A673 (cell line): ENCODE measurements around the gene FOLR3. TPM values are rescaled to one million over a fixed set of nuclear protein-coding genes. Genes with fewer than 3 reads are reported as not detected.

ENCODE experiments used
- BruUV-seq: library from RNA; stranded (reverse); fragments of 400-500 nt; replicated peaks from 2 replicates; lab custom pipeline; 2021; lab: Mats Ljungman, UMichigan
- CTCF ChIA-PET: fragments of 300-600 bp; sonication (Branson Sonifier 250); formaldehyde crosslinking; loops from one replicate; lab custom pipeline; 2022; ENCODE audit warnings: antibody characterized with exemption; lab: Charles Lee
- POLR2A ChIA-PET: fragments of 300-600 bp; sonication (Branson Sonifier 250); formaldehyde crosslinking; loops from one replicate; lab custom pipeline; 2022; ENCODE audit warnings: antibody characterized with exemption; ENCODE audit not compliant: low non-redundant PET; lab: Charles Lee
- DNase-seq: peaks from one replicate; pipeline ENCODE4 v3.0.0-alpha.2; 2015; ENCODE audit warnings: low spot score
- H3K27ac ChIP-seq: fragments of 200-600 bp; sonication (generic); 2 replicates; pipeline ENCODE4 v1.5.1; 2016; ENCODE audit warnings: mixed run types, low read depth, mild to moderate bottlenecking, mixed read lengths, antibody characterized with exemption, low read length; ENCODE audit not compliant: poor library complexity, severe bottlenecking
- H3K27me3 ChIP-seq: fragments of 200-600 bp; sonication (generic); replicated peaks from 2 replicates; pipeline ENCODE4 v1.6.1; 2017; ENCODE audit warnings: mixed run types, low read depth, mild to moderate bottlenecking, mixed read lengths, antibody characterized with exemption, low read length; ENCODE audit not compliant: insufficient read depth, poor library complexity
- H3K36me3 ChIP-seq: fragments of 200-600 bp; sonication (generic); 2 replicates; pipeline ENCODE4 v1.6.1; 2016; ENCODE audit warnings: mixed run types, mild to moderate bottlenecking, mixed read lengths, antibody characterized with exemption, low read length; ENCODE audit not compliant: insufficient read depth, poor library complexity, severe bottlenecking
- H3K4me1 ChIP-seq: fragments of 200-600 bp; sonication (generic); 2 replicates; pipeline ENCODE4 v1.6.1; 2017; ENCODE audit warnings: mixed run types, mild to moderate bottlenecking, mixed read lengths, antibody characterized with exemption, low read length; ENCODE audit not compliant: insufficient read depth, poor library complexity, severe bottlenecking
- H3K4me3 ChIP-seq: fragments of 200-600 bp; sonication (generic); 2 replicates; pipeline ENCODE4 v1.5.1; 2016; ENCODE audit warnings: low read depth, mixed run types, mild to moderate bottlenecking, mixed read lengths, low read length; ENCODE audit not compliant: poor library complexity, severe bottlenecking
- H3K9me3 ChIP-seq: fragments of 200-600 bp; sonication (generic); 2 replicates; pipeline ENCODE4 v1.6.1; 2016; ENCODE audit warnings: mixed run types, low read depth, mild to moderate bottlenecking, mixed read lengths, antibody characterized with exemption, low read length; ENCODE audit not compliant: poor library complexity, severe bottlenecking
- CTCF ChIP-seq: fragments of 300-800, 200-600 bp; sonication (generic); conservative IDR thresholded peaks from 2 replicates; pipeline ENCODE4 v1.5.1; 2017; ENCODE audit warnings: low read depth, mild to moderate bottlenecking, antibody characterized with exemption, low read length, moderate library complexity, mixed read lengths
- EZH2 ChIP-seq: fragments of 200-600 bp; sonication (generic); IDR thresholded peaks from 2 replicates; pipeline ENCODE4 v1.6.1; 2017; ENCODE audit warnings: borderline replicate concordance, low read depth, mild to moderate bottlenecking, mixed read lengths, antibody characterized with exemption, low read length; ENCODE audit not compliant: poor library complexity, severe bottlenecking
- intact Hi-C: fragments of 100-400 bp; cut with micrococcal nuclease; formaldehyde crosslinking; loops from one replicate; pipeline ENCODE4 v1.10.0; 2022; ENCODE audit not compliant: unreplicated experiment
- total RNA-seq: library from RNA; stranded (reverse); gene quantifications from 2 replicates; pipeline ENCODE4 v1.2.3, GENCODE V29; 2021

Gene FOLR3
- total RNA-seq, 1 experiment from 2014 or later = not detected

GRCh38 chr11:72138821-72139390 lies 3.4 kb downstream of the FOLR3 start:
- DNase-seq = no peak
- Histone ChIP-seq H3K4me3 (no peak overlapping the region), H3K27ac (no peak overlapping the region), H3K27me3 (no peaks in the 10 kb centered on the region), H3K9me3 (no peaks in the 10 kb centered on the region), H3K4me1 (no peaks in the 10 kb centered on the region), H3K36me3 (no peaks in the 10 kb centered on the region)
- TF ChIP-seq CTCF = no peak
- no peak for TF ChIP-seq EZH2
- BruUV-seq = no TSS peak
- intact Hi-C loops = no loop called here
- POLR2A ChIA-PET = no interaction called here
- CTCF ChIA-PET = no interaction called here

- Histone ChIP-seq H3K27ac (no peak overlapping the region), H3K27me3 (no peaks in the 10 kb centered on the region), H3K9me3 (no peaks in the 10 kb centered on the region), H3K36me3 (no peaks in the 10 kb centered on the region), H3K4me1 (no peaks in the 10 kb centered on the region), H3K4me3 (no peak overlapping the region)
- no peak for DNase-seq
- TF ChIP-seq CTCF (no peak), EZH2 (no peak)
- no TSS peak for BruUV-seq
- ChIA-PET CTCF (no interaction called here), POLR2A (interaction anchor here (0.5 kb wide), 1 partner anchor 13 kb away, joined by 3 read pairs; no protein-coding TSS in a partner anchor)
- intact Hi-C loops = no loop called here
Observed at GRCh38 chr11:72139500-72139899, 4.0 kb downstream of the FOLR3 start.

- intact Hi-C loops = no loop called here
- Histone ChIP-seq H3K36me3 (no peaks in the 10 kb centered on the region), H3K27me3 (no peaks in the 10 kb centered on the region), H3K9me3 (no peaks in the 10 kb centered on the region), H3K27ac (no peak overlapping the region), H3K4me1 (no peaks in the 10 kb centered on the region), H3K4me3 (no peak overlapping the region)
- ChIA-PET CTCF (no interaction called here), POLR2A (interaction anchor here (0.7 kb wide), 1 partner anchor 122 kb away, joined by 10 read pairs; no protein-coding TSS in a partner anchor)
- no peak for DNase-seq
- no TSS peak for BruUV-seq
- TF ChIP-seq CTCF (no peak), EZH2 (no peak)
Observed at GRCh38 chr11:72140661-72141060, 5.1 kb downstream of the FOLR3 start.
